ENCODE measurements around the gene TBX19. TPM values are rescaled to one million over a fixed set of nuclear protein-coding genes. Genes with fewer than 3 reads are reported as not detected.
A peak's percentile ranks its signal among the peaks of the same experiment; 100 is the strongest.

Gene TBX19
- total RNA-seq, 1 donor from 2014 or later = 1.6 TPM

DNA sequence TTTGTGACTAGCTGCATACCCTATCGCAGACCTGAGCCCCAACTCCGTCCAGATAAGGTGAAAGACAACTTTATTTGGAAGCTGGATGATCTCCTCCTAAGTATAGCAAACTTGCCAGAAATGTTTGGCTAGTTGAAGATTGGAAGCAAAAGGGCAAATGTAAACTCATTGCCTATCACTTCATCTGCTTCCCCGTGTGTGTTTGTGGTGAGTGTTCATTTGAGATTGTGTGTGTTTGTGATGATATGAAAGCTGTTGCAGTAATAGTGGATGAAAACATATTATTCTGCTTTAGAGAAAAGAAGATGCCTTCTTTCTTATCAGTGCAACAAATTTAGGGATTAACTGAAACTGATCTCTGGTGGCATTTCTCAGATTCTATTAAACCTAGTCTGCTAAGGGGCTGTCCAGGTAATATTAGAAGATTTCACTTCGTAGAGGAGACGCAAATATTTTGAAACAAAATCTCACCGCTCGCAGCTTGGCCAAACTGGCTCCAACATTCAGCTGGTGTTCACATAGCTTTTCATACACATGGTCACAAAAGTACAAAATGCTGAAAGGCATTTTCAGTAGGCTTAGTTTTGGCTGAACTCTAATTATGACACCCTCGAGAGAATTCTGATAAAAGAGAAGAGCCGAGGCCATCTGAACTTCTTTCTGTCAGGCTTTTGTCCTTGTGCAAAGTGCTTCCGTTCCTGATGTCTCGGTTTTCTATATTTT, 1.1 kb downstream of the TBX19 start:
- Mint-ChIP-seq H3K27me3 (no peaks in the 10 kb centered on the region), H3K27ac (no peak overlapping the region), H3K36me3 (no peaks in the 10 kb centered on the region), H3K4me3 (no peak overlapping the region), H3K9me3 (peaks cover 8% of the 10 kb centered on the region), H3K4me1 (ENCODE audit: unreplicated experiment) (peaks cover 9% of the 10 kb centered on the region)
- DNase-seq (ENCODE audit: extremely low spot score, unreplicated experiment) = no peak
- TF ChIP-seq, protein P1, sequence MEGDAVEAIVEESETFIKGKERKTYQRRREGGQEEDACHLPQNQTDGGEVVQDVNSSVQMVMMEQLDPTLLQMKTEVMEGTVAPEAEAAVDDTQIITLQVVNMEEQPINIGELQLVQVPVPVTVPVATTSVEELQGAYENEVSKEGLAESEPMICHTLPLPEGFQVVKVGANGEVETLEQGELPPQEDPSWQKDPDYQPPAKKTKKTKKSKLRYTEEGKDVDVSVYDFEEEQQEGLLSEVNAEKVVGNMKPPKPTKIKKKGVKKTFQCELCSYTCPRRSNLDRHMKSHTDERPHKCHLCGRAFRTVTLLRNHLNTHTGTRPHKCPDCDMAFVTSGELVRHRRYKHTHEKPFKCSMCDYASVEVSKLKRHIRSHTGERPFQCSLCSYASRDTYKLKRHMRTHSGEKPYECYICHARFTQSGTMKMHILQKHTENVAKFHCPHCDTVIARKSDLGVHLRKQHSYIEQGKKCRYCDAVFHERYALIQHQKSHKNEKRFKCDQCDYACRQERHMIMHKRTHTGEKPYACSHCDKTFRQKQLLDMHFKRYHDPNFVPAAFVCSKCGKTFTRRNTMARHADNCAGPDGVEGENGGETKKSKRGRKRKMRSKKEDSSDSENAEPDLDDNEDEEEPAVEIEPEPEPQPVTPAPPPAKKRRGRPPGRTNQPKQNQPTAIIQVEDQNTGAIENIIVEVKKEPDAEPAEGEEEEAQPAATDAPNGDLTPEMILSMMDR (conservative IDR thresholded peaks at IDR 0.05) = no peak

DNA sequence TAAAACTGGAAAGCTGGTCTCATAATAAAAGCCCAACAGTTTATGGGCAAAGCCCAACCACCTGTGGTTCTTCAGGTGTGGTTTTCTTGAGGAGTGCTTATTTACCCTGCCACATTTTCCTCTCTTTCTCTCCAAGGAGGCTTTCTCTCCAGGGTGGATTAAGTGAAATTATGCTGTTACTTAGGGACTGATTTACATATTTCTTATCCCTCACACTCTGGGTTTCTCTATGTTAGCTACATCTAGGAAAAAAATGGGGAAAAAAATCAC, 4.8 kb downstream of the TBX19 start:
- no peak overlapping the region for H3K4me3 Mint-ChIP-seq
- H3K36me3 Mint-ChIP-seq = no peaks in the 10 kb centered on the region
- H3K4me1 Mint-ChIP-seq (ENCODE audit: unreplicated experiment) = peaks cover 12% of the 10 kb centered on the region
- no peaks in the 10 kb centered on the region for H3K9me3 Mint-ChIP-seq
- no peak for DNase-seq (ENCODE audit: extremely low spot score, unreplicated experiment)
- peak overlapping the region; percentile 8 for H3K27ac Mint-ChIP-seq
- no peaks in the 10 kb centered on the region for H3K27me3 Mint-ChIP-seq
- TF ChIP-seq, protein P1 (conservative IDR thresholded peaks at IDR 0.05) = no peak

DNA sequence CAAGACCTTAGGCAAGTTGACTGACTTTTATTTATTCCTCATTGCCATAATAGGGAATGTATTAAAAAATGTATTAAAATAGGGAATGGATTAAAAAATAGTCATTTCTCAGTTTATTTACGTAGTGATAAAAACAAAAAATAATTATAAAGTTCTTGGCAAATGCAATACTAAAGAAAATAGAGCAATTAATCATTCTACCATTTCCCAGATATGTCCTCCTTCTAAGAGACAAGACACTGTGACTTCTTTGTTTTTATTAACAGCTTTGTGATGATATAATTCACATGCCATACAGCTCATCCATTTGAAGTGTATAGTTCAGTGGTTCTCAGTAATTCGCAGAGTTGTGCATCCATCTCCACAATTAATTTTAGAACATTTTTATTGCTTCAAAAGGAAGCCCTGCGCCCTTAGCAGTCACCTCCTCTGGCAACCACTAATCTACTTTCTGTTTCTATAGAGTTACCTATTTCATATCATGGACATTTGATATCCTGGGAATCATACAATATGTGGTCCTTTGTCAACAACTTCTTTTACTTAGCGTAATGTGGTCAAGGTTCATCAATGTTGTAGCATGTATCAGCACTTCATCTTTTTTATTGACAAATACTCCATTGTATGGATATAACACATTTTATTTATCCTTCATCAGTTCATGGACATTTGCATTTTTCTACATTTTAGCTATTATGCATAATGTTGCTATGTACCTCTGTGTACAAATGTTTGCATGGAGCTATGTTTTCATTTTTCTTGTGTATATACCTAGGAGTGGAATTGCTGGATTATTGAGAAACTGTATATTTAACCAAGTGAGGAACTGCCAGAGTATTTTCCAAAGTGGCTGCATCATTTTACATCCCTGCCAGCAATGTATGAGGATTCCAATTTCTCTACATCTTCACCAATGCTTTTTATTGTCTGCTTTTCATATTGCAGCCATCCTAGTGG, 5.6 kb downstream of the TBX19 start:
- H3K4me1 Mint-ChIP-seq (ENCODE audit: unreplicated experiment) = peaks cover 12% of the 10 kb centered on the region
- H3K27ac Mint-ChIP-seq = no peak overlapping the region
- H3K36me3 Mint-ChIP-seq = no peaks in the 10 kb centered on the region
- H3K9me3 Mint-ChIP-seq = no peaks in the 10 kb centered on the region
- no peak overlapping the region for H3K4me3 Mint-ChIP-seq
- TF ChIP-seq, protein P1 (conservative IDR thresholded peaks at IDR 0.05) = no peak
- no peak for DNase-seq (ENCODE audit: extremely low spot score, unreplicated experiment)
- no peaks in the 10 kb centered on the region for H3K27me3 Mint-ChIP-seq

DNA sequence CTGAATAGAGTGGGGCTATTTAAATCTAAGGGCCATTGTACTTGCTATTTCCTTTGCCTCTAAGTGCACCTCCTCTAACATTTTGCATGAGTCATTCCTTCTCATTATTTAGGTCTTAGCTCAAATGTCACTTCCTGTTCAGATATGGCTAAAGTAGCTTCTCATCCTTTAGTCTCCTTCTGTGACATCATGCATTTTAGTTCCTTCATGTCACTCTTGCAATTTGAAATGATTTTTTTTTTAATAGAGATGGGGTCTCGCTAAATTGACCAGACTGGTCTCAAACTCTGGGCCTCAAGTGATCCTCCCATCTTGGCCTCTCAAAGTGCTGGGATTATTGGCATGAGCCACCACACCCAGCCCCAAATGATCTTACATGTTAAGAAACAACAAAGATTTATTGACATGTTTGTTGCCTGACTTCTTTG, 6.6 kb downstream of the TBX19 start:
- Mint-ChIP-seq H3K36me3 (no peaks in the 10 kb centered on the region), H3K4me1 (ENCODE audit: unreplicated experiment) (peaks cover 12% of the 10 kb centered on the region), H3K27me3 (no peaks in the 10 kb centered on the region), H3K27ac (no peak overlapping the region), H3K9me3 (no peaks in the 10 kb centered on the region), H3K4me3 (no peak overlapping the region)
- DNase-seq (ENCODE audit: extremely low spot score, unreplicated experiment) = no peak
- TF ChIP-seq, protein P1 (conservative IDR thresholded peaks at IDR 0.05) = no peak

DNA sequence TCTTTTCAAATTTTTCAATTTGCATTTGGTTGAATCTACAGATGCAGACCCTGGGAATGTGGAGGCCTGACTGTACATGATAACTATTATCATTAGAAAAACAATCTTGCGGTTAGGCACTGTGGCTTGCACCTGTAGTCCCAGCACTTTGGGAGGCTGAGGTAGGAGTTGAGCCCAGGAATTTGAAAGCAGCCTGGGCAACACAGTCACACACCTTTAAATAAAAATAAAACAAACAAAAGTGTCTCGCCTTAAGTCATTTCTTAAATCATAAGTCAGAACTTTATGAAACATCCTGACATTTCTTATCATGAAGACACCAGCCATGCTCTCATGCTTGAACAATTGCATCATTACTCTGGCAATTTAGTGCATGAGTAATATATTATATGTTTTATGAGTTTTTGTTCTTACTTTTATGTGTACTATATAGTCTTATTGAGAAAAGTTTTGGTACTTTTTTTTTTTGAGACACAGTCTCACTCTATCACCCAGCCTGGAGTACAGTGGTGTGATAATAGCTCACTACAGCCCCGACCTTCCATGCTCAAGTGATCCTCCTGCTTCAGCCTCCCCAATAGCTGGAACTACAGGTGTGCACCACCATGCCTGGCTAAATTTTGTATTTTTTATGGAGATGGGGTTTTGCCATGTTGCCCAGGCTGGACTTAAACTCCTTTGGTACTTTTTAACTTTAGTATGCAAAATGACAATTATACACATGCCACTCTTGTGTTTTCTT, 7.8 kb downstream of the TBX19 start:
- peaks cover 12% of the 10 kb centered on the region for H3K4me1 Mint-ChIP-seq (ENCODE audit: unreplicated experiment)
- TF ChIP-seq, protein P1 (conservative IDR thresholded peaks at IDR 0.05) = no peak
- H3K4me3 Mint-ChIP-seq = no peak overlapping the region
- no peaks in the 10 kb centered on the region for H3K27me3 Mint-ChIP-seq
- no peak overlapping the region for H3K27ac Mint-ChIP-seq
- no peaks in the 10 kb centered on the region for H3K9me3 Mint-ChIP-seq
- H3K36me3 Mint-ChIP-seq = no peaks in the 10 kb centered on the region
- no peak for DNase-seq (ENCODE audit: extremely low spot score, unreplicated experiment)

Measured in type B pancreatic cell (in vitro differentiated cells).